GM23338 (cell line): Measurements from ENCODE around the gene MACF1. TPM values are rescaled to one million over a fixed set of nuclear protein-coding genes. Genes with fewer than 3 reads are reported as not detected.

ENCODE experiments used
- ATAC-seq: fragments of 200-7000 bp; cut with Tn5 transposase; 3 replicates; pipeline ENCODE4 v1.9.1; 2020
- DNase-seq: peaks from one replicate; pipeline ENCODE4 v3.0.0-alpha.2; 2015; ENCODE audit warnings: low spot score
- H2AFZ ChIP-seq: fragments of 200-600 bp; sonication (generic); 2 replicates; pipeline ENCODE4 v1.8.0; 2016; ENCODE audit warnings: antibody characterized with exemption, mild to moderate bottlenecking, moderate library complexity
- H3F3A ChIP-seq: fragments of 200-600 bp; sonication (generic); replicated peaks from 2 replicates; pipeline ENCODE4 v1.8.0; 2017; ENCODE audit warnings: antibody characterized with exemption, mixed run types, low read depth
- H3K27ac ChIP-seq: fragments of 200-600 bp; sonication (generic); 2 replicates; pipeline ENCODE4 v1.6.1; 2016; ENCODE audit warnings: low read depth
- H3K27me3 ChIP-seq: fragments of 200-600 bp; sonication (generic); 2 replicates; pipeline ENCODE4 v1.8.0; 2016; ENCODE audit warnings: mild to moderate bottlenecking, mixed run types, moderate library complexity; ENCODE audit not compliant: insufficient read depth
- H3K36me3 ChIP-seq: fragments of 200-600 bp; sonication (generic); 2 replicates; pipeline ENCODE4 v1.8.0; 2016; ENCODE audit warnings: mild to moderate bottlenecking; ENCODE audit not compliant: insufficient read depth
- H3K4me1 ChIP-seq: fragments of 200-600 bp; sonication (generic); 2 replicates; pipeline ENCODE4 v1.8.0; 2016; ENCODE audit warnings: mild to moderate bottlenecking, moderate library complexity; ENCODE audit not compliant: insufficient read depth
- H3K4me2 ChIP-seq: fragments of 200-600 bp; sonication (generic); 2 replicates; pipeline ENCODE4 v1.7.1; 2017; ENCODE audit warnings: mixed run types
- H3K4me3 ChIP-seq: fragments of 200-600 bp; sonication (generic); 2 replicates; pipeline ENCODE4 v1.6.1; 2016; ENCODE audit warnings: mixed run types
- H3K79me2 ChIP-seq: fragments of 200-600 bp; sonication (generic); replicated peaks from 2 replicates; pipeline ENCODE4 v1.8.0; 2017; ENCODE audit warnings: mild to moderate bottlenecking; ENCODE audit not compliant: insufficient read depth
- H3K9me2 ChIP-seq: fragments of 200-600 bp; sonication (generic); 2 replicates; pipeline ENCODE4 v1.8.0; 2017; ENCODE audit not compliant: insufficient read depth
- H4K20me1 ChIP-seq: fragments of 200-600 bp; sonication (generic); replicated peaks from 2 replicates; pipeline ENCODE4 v1.8.0; 2017; ENCODE audit warnings: mild to moderate bottlenecking; ENCODE audit not compliant: insufficient read depth
- H3K27ac Mint-ChIP-seq: 2 replicates; pipeline ENCODE4 v1.8.0; 2020; ENCODE audit warnings: inconsistent platforms, mild to moderate bottlenecking, moderate library complexity, mixed read lengths
- H3K27me3 Mint-ChIP-seq: 3 replicates; pipeline ENCODE4 v1.8.0; 2022; ENCODE audit warnings: low read depth, mild to moderate bottlenecking, moderate library complexity, mixed read lengths, inconsistent platforms; ENCODE audit not compliant: insufficient read depth, poor library complexity
- H3K36me3 Mint-ChIP-seq: 3 replicates; pipeline ENCODE4 v1.8.0; 2021; ENCODE audit warnings: low read depth, mild to moderate bottlenecking, inconsistent platforms, moderate library complexity, mixed read lengths
- H3K4me1 Mint-ChIP-seq: 3 replicates; pipeline ENCODE4 v1.8.0; 2020; ENCODE audit warnings: mild to moderate bottlenecking, inconsistent platforms, mixed read lengths
- H3K4me3 Mint-ChIP-seq: 3 replicates; pipeline ENCODE4 v1.8.0; 2021; ENCODE audit warnings: moderate library complexity, mild to moderate bottlenecking, inconsistent platforms, mixed read lengths
- H3K9me3 Mint-ChIP-seq: 3 replicates; pipeline ENCODE4 v1.8.0; 2020; ENCODE audit warnings: moderate library complexity, mild to moderate bottlenecking, inconsistent platforms, mixed read lengths
- CREB1 ChIP-seq: fragments of 250-450 bp; sonication (Bioruptor Pico); IDR thresholded peaks from 2 replicates; pipeline ENCODE4 v1.5.0; 2020; ENCODE audit warnings: low read depth, mild to moderate bottlenecking, moderate library complexity
- EZH2 ChIP-seq: fragments of 200-600 bp; sonication (generic); IDR thresholded peaks from one replicate; pipeline ENCODE4 v1.8.0; 2017; ENCODE audit warnings: antibody characterized with exemption, mild to moderate bottlenecking, low read depth; ENCODE audit not compliant: unreplicated experiment
- EZH2phosphoT487 ChIP-seq: fragments of 200-600 bp; sonication (generic); IDR thresholded peaks from one replicate; pipeline ENCODE4 v1.8.1; 2018; ENCODE audit warnings: antibody characterized with exemption; ENCODE audit not compliant: unreplicated experiment
- JUNB ChIP-seq: IDR thresholded peaks from one replicate; pipeline ENCODE4 v1.6.1; 2016; ENCODE audit warnings: antibody characterized with exemption; ENCODE audit not compliant: unreplicated experiment
- NANOG ChIP-seq: IDR thresholded peaks from 2 replicates; pipeline ENCODE4 v1.6.1; 2016; ENCODE audit warnings: antibody characterized with exemption, borderline replicate concordance
- POLR2AphosphoS5 ChIP-seq: IDR thresholded peaks from 2 replicates; pipeline ENCODE4 v1.6.1; 2016; ENCODE audit warnings: antibody characterized with exemption, low read depth
- STAT1 ChIP-seq: IDR thresholded peaks from one replicate; pipeline ENCODE4 v1.6.1; 2016; ENCODE audit warnings: antibody characterized with exemption; ENCODE audit not compliant: unreplicated experiment
- ZNF114 ChIP-seq: fragments of 250-450 bp; sonication (Bioruptor Pico); IDR thresholded peaks from 2 replicates; pipeline ENCODE4 v1.5.0; 2020; ENCODE audit warnings: mild to moderate bottlenecking, moderate library complexity
- ZNF331 ChIP-seq: fragments of 250-450 bp; sonication (Bioruptor Pico); IDR thresholded peaks from 2 replicates; pipeline ENCODE4 v1.5.0; 2020; ENCODE audit warnings: low read depth, mild to moderate bottlenecking, moderate library complexity
- polyA plus RNA-seq: library from polyadenylated mRNA; unstranded; fragments of >200 nt; fragmentation: Nextera tagmentation; extraction: Ambion mirVana; gene quantifications from 2 replicates; pipeline ENCODE4 v1.2.1, GENCODE V29; 2016
- total RNA-seq: library from RNA; depleted of rRNA; stranded (reverse); fragments of >200 nt; shearing (Covaris generic); gene quantifications from 2 replicates; pipeline ENCODE4 v1.2.3, GENCODE V29; 2014
- TF ChIP-seq, protein P1 (sequence below): fragments of 250-450 bp; sonication (Bioruptor Pico); IDR thresholded peaks from 2 replicates; pipeline ENCODE4 v1.5.0; 2020; ENCODE audit warnings: mild to moderate bottlenecking, moderate library complexity
- TF ChIP-seq, protein P2 (sequence below), 2 experiments: fragments of 200-600 bp in 1 of 2; sonication (generic) in 1 of 2; conservative IDR thresholded peaks; 2 replicates each; pipeline versions ENCODE4 v1.5.1 to v1.6.1; 2016 to 2017; ENCODE audit warnings: antibody characterized with exemption in 2 of 2, low read depth in 2 of 2, mild to moderate bottlenecking in 2 of 2, moderate library complexity in 1 of 2
- TF ChIP-seq, protein P3 (sequence below): IDR thresholded peaks from one replicate; pipeline ENCODE4 v1.6.1; 2018; ENCODE audit warnings: antibody characterized with exemption; ENCODE audit not compliant: unreplicated experiment
- TF ChIP-seq, protein P4 (sequence below): IDR thresholded peaks from 2 replicates; pipeline ENCODE4 v1.6.1; 2016; ENCODE audit warnings: antibody characterized with exemption

Gene MACF1
- total and polyA plus RNA-seq, 2 experiments from 2014 or later, result 104 to 399 TPM

DNA sequence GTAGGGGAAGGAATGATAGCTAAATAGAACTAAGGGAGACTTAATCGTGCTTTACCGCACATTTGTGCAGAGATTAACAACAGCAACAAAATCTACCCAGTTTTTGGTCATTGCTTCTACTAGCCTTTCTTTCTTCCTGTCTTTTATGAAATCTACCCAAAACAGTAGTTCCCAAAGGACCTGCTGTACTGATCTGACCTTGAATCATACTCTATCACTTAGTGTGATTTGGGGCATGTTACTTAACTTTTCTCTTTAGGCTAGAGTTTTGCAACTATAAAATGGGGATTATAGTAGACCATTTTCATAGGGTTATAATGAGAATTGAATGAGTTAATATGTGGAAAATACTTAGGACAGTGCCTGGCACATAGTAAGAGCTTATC lies 30.5 kb upstream of the MACF1 start:
- H3K79me2 ChIP-seq, result peaks cover 99% of the 10 kb centered on the region
- Mint-ChIP-seq H3K4me3 (no peak overlapping the region), H3K27ac (peak overlapping the region; percentile 86), H3K27me3 (peaks cover 15% of the 10 kb centered on the region), H3K36me3 (no peaks in the 10 kb centered on the region), H3K4me1 (peaks cover 71% of the 10 kb centered on the region), H3K9me3 (no peaks in the 10 kb centered on the region)
- H3K4me3 ChIP-seq, result no peak overlapping the region
- DNase-seq (no peak), ATAC-seq (no peak)
- TF ChIP-seq, protein P1, sequence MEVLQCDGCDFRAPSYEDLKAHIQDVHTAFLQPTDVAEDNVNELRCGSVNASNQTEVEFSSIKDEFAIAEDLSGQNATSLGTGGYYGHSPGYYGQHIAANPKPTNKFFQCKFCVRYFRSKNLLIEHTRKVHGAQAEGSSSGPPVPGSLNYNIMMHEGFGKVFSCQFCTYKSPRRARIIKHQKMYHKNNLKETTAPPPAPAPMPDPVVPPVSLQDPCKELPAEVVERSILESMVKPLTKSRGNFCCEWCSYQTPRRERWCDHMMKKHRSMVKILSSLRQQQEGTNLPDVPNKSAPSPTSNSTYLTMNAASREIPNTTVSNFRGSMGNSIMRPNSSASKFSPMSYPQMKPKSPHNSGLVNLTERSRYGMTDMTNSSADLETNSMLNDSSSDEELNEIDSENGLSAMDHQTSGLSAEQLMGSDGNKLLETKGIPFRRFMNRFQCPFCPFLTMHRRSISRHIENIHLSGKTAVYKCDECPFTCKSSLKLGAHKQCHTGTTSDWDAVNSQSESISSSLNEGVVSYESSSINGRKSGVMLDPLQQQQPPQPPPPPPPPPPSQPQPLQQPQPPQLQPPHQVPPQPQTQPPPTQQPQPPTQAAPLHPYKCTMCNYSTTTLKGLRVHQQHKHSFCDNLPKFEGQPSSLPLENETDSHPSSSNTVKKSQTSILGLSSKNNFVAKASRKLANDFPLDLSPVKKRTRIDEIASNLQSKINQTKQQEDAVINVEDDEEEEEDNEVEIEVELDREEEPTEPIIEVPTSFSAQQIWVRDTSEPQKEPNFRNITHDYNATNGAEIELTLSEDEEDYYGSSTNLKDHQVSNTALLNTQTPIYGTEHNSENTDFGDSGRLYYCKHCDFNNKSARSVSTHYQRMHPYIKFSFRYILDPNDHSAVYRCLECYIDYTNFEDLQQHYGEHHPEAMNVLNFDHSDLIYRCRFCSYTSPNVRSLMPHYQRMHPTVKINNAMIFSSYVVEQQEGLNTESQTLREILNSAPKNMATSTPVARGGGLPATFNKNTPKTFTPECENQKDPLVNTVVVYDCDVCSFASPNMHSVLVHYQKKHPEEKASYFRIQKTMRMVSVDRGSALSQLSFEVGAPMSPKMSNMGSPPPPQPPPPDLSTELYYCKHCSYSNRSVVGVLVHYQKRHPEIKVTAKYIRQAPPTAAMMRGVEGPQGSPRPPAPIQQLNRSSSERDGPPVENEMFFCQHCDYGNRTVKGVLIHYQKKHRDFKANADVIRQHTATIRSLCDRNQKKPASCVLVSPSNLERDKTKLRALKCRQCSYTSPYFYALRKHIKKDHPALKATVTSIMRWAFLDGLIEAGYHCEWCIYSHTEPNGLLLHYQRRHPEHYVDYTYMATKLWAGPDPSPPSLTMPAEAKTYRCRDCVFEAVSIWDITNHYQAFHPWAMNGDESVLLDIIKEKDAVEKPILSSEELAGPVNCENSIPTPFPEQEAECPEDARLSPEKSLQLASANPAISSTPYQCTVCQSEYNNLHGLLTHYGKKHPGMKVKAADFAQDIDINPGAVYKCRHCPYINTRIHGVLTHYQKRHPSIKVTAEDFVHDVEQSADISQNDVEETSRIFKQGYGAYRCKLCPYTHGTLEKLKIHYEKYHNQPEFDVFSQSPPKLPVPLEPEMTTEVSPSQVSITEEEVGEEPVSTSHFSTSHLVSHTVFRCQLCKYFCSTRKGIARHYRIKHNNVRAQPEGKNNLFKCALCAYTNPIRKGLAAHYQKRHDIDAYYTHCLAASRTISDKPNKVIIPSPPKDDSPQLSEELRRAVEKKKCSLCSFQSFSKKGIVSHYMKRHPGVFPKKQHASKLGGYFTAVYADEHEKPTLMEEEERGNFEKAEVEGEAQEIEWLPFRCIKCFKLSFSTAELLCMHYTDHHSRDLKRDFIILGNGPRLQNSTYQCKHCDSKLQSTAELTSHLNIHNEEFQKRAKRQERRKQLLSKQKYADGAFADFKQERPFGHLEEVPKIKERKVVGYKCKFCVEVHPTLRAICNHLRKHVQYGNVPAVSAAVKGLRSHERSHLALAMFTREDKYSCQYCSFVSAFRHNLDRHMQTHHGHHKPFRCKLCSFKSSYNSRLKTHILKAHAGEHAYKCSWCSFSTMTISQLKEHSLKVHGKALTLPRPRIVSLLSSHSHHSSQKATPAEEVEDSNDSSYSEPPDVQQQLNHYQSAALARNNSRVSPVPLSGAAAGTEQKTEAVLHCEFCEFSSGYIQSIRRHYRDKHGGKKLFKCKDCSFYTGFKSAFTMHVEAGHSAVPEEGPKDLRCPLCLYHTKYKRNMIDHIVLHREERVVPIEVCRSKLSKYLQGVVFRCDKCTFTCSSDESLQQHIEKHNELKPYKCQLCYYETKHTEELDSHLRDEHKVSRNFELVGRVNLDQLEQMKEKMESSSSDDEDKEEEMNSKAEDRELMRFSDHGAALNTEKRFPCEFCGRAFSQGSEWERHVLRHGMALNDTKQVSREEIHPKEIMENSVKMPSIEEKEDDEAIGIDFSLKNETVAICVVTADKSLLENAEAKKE (CRISPR knock-in tag), result no peak
- TF ChIP-seq ZNF114 (CRISPR knock-in tag), result no peak
- no peak for TF ChIP-seq CREB1 (CRISPR knock-in tag)
- TF ChIP-seq EZH2, result no peak
- TF ChIP-seq JUNB, result no peak
- TF ChIP-seq STAT1, result no peak
- no peak for TF ChIP-seq ZNF331 (CRISPR knock-in tag)
- TF ChIP-seq, protein P2, sequence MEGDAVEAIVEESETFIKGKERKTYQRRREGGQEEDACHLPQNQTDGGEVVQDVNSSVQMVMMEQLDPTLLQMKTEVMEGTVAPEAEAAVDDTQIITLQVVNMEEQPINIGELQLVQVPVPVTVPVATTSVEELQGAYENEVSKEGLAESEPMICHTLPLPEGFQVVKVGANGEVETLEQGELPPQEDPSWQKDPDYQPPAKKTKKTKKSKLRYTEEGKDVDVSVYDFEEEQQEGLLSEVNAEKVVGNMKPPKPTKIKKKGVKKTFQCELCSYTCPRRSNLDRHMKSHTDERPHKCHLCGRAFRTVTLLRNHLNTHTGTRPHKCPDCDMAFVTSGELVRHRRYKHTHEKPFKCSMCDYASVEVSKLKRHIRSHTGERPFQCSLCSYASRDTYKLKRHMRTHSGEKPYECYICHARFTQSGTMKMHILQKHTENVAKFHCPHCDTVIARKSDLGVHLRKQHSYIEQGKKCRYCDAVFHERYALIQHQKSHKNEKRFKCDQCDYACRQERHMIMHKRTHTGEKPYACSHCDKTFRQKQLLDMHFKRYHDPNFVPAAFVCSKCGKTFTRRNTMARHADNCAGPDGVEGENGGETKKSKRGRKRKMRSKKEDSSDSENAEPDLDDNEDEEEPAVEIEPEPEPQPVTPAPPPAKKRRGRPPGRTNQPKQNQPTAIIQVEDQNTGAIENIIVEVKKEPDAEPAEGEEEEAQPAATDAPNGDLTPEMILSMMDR (conservative IDR thresholded peaks at IDR 0.05; ENCODE audit: low read depth in 2 of 2), result no peak
- TF ChIP-seq, protein P3, sequence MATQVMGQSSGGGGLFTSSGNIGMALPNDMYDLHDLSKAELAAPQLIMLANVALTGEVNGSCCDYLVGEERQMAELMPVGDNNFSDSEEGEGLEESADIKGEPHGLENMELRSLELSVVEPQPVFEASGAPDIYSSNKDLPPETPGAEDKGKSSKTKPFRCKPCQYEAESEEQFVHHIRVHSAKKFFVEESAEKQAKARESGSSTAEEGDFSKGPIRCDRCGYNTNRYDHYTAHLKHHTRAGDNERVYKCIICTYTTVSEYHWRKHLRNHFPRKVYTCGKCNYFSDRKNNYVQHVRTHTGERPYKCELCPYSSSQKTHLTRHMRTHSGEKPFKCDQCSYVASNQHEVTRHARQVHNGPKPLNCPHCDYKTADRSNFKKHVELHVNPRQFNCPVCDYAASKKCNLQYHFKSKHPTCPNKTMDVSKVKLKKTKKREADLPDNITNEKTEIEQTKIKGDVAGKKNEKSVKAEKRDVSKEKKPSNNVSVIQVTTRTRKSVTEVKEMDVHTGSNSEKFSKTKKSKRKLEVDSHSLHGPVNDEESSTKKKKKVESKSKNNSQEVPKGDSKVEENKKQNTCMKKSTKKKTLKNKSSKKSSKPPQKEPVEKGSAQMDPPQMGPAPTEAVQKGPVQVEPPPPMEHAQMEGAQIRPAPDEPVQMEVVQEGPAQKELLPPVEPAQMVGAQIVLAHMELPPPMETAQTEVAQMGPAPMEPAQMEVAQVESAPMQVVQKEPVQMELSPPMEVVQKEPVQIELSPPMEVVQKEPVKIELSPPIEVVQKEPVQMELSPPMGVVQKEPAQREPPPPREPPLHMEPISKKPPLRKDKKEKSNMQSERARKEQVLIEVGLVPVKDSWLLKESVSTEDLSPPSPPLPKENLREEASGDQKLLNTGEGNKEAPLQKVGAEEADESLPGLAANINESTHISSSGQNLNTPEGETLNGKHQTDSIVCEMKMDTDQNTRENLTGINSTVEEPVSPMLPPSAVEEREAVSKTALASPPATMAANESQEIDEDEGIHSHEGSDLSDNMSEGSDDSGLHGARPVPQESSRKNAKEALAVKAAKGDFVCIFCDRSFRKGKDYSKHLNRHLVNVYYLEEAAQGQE, result no peak
- TF ChIP-seq, protein P4, sequence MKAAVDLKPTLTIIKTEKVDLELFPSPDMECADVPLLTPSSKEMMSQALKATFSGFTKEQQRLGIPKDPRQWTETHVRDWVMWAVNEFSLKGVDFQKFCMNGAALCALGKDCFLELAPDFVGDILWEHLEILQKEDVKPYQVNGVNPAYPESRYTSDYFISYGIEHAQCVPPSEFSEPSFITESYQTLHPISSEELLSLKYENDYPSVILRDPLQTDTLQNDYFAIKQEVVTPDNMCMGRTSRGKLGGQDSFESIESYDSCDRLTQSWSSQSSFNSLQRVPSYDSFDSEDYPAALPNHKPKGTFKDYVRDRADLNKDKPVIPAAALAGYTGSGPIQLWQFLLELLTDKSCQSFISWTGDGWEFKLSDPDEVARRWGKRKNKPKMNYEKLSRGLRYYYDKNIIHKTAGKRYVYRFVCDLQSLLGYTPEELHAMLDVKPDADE, result no peak
- TF ChIP-seq EZH2phosphoT487, result no peak
- TF ChIP-seq POLR2AphosphoS5, result no peak
- no peak for TF ChIP-seq NANOG
- no peaks in the 10 kb centered on the region for H3K9me2 ChIP-seq
- no peak overlapping the region for H2AFZ ChIP-seq
- H4K20me1 ChIP-seq, result peaks cover 36% of the 10 kb centered on the region
- no peaks in the 10 kb centered on the region for H3F3A ChIP-seq
- H3K27me3 ChIP-seq, result no peaks in the 10 kb centered on the region
- H3K36me3 ChIP-seq, result no peaks in the 10 kb centered on the region
- peak overlapping the region; percentile 86 for H3K27ac ChIP-seq
- H3K4me1 ChIP-seq, result peaks cover 77% of the 10 kb centered on the region
- H3K4me2 ChIP-seq, result peak overlapping the region; percentile 64
